Epithelial cell of esophagus (primary cell): Measurements from ENCODE around the gene KPTN.

Source experiments
- DNase-seq: peaks from one replicate; pipeline ENCODE4 v3.0.0; 2010; ENCODE audit warnings: low read depth
- H3K4me3 ChIP-seq: 2 replicates; pipeline ENCODE4 v1.5.1; 2011; ENCODE audit warnings: mild to moderate bottlenecking, low read length, control low read depth
- TF ChIP-seq, protein P1 (sequence below): IDR thresholded peaks from 2 replicates; pipeline ENCODE4 v1.5.1; 2011; ENCODE audit warnings: low read depth, mild to moderate bottlenecking, low read length, control low read depth, inconsistent platforms; ENCODE audit not compliant: insufficient read depth; ENCODE audit errors: missing control alignments

Gene KPTN

DNA sequence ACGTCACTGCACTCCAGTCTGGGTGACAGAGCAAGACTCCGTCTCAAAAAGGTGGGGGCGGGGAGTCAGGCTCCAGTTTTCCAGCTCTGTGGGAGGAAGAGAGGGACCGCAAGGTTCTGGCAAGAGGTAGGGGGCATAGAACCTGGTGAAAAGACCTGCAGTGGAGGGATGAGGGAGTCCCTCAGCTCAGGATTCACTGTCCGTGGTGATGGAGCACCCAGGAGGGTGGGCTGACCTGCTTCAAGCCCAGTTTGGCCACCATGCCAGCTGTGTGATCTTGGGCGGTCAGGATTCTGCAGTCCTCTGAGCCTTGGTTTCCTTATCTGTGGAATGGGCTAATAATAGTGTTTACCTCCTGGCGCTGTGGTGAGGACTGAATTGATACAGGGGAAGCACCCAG lies 33.5 kb downstream of the KPTN start:
- H3K4me3 ChIP-seq = no peak overlapping the region
- TF ChIP-seq, protein P1, sequence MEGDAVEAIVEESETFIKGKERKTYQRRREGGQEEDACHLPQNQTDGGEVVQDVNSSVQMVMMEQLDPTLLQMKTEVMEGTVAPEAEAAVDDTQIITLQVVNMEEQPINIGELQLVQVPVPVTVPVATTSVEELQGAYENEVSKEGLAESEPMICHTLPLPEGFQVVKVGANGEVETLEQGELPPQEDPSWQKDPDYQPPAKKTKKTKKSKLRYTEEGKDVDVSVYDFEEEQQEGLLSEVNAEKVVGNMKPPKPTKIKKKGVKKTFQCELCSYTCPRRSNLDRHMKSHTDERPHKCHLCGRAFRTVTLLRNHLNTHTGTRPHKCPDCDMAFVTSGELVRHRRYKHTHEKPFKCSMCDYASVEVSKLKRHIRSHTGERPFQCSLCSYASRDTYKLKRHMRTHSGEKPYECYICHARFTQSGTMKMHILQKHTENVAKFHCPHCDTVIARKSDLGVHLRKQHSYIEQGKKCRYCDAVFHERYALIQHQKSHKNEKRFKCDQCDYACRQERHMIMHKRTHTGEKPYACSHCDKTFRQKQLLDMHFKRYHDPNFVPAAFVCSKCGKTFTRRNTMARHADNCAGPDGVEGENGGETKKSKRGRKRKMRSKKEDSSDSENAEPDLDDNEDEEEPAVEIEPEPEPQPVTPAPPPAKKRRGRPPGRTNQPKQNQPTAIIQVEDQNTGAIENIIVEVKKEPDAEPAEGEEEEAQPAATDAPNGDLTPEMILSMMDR = no peak
- DNase-seq = no peak

DNA sequence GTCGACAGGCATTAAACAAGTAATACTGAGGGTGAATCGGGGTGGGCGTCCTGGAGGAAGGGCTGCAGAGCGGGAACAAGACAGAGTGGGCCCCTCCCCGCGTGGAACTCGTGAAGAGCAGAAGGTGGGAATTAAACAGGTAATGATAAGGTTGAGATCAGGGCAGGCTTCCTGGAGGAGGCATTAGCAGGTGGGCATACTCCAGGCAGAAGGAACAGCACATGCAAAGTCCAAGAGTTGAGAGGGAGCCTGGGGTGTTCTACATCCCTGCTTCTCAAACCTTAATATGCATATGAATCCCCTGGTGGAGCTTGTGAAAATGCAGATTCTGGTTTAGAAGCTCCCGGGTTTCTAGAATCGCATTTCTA lies 35.7 kb downstream of the KPTN start:
- no peak for DNase-seq
- no peak overlapping the region for H3K4me3 ChIP-seq
- TF ChIP-seq, protein P1 = no peak

DNA sequence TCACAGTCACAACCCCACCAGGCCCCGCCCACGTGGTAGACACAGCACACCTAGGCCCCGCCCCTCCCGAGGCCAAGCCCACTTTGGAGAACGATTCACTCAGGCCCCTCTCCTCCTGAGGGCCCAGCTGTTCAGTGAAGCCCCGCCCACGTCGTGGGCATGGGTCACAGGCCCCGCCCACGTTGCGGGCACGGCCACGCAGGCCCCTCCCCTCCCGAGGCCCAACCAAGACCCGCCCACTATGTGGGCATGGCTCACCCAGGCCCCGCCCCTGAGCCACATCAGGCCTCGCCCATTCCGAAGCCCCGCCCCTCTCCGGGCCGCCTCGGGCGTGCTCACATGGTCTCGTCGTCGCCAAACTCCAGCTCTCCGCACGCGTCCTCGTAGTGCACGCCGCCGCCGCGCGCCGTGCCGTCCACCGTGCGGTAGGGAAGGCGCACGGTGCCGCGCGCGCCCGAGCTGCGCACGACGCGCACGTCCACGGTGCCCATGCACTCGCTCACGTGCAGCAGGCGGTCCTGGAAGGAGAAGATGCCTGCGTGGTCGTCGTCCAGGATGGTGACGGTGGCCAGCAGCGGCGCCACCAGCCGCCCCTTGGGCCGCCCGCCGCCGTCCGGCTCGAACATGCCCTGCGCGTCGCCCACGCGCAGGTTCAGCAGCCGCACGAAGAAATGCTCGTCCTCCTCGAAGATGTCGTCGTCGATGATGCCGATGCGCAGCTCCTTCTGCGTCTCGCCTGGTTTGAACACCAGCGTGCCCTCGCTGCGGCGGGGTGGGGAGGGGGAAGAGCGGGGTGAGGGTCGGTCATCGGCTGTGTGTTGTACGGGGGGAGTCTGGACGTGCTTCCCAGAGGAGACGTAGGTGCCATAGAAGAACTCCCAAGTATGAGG lies 36.3 kb downstream of the KPTN start:
- DNase-seq = peak; percentile 77
- no peak overlapping the region for H3K4me3 ChIP-seq
- TF ChIP-seq, protein P1 = no peak

DNA sequence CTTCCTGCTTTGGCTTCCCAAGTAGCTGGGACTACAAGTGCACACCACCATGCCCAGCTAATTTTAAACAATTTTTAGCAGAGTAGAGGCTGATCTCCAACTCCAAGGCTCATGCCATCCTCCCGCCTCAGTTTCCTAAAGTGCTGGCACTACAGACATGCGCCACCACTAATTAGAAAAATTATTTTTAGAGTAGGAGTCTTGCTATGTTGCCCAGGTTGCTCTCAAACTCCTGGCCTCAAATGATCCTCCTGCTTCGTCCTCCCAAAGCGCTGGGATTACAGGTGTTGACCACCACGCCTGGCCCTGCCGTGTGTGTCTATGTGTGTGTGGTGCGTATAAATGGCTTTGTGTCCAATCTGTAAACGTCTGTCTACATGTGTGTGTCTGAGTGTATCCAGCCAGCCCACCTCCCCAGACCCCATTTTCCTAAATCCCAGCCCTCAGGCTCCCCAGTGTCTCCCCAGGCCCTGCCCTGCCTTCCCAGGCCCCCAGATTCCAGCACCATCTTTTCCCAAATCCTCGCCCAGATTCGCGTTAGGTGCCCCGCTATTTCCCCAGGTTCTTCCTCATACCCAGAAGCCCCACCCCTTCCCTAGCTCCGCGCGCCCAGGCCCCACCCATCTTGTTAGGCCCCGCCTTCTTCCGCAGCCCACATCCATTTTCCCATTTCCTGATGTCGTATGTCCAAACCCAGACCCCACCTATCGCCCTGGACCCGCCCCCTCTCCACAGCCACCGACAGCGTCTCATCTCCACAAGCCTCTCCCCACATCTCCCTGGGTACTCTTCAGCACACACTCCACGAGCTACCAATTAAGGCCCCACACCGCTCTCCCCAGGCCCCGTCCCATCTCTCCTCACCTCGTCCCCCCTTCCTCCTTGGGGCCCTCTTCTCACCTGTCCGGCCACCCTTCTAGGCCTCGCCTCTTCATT lies 37.2 kb downstream of the KPTN start:
- TF ChIP-seq, protein P1 = no peak
- H3K4me3 ChIP-seq = no peak overlapping the region
- DNase-seq = peak; percentile 74

DNA sequence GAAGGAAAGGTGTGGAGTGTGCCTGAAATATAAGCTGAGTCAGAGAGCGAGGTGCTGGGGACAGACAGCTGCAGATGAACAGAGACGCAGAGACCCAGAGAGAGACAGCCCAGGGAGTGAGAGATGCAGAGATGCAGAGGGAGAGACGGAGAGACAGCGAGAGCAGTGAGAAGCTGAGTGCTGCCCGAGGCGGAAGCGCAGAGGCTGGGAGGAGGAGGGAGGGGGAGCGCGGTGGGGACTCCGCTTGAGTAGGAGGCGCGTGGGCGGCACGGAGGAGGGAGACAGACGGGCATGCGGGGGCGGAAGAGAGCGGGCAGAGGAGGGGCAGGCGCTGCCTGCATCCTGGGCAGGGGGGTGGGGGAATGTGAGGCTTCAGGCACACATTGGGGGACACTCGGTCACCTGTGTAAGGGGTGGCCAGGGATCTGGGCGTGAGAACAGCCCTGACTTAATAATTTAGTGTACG lies 38.0 kb downstream of the KPTN start:
- H3K4me3 ChIP-seq = no peak overlapping the region
- TF ChIP-seq, protein P1 = no peak
- peak; percentile 22 for DNase-seq

DNA sequence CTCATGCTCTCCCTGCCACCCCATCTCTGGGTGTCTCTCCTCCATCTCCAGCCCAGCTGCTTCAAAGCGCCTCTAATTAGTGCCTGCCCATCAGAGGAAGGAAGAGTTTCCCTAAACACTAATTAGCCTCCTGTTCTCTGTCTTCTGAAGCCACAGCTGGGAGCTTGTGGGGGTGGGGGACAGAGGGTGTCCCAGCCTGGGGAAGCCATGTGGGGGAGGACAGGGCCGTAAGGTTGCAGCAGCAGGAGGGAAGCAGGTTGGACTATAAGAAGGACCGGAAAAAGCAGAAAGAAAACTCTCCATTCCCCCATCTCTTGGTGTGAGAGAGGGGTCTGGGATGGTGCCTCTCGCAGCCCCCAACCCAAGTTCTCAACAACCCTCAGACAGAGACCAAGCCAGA lies 38.5 kb downstream of the KPTN start:
- no peak for DNase-seq
- no peak overlapping the region for H3K4me3 ChIP-seq
- TF ChIP-seq, protein P1 = no peak
